GDM1 (cell line): ENCODE data around the gene ELK4.
"Not testable (repeated sequence)": the region's sequence is repeated elsewhere in the genome, so short reads cannot be mapped to it uniquely, and the experiment has no call there.

Source experiments
- DNase-seq: peaks from one replicate; lab custom pipeline; 2025; lab: John Stamatoyannopoulos, UW

ELK4 gene

GRCh38 chr1:205664399-205665017, 32.7 kb upstream of the ELK4 start:
- no peak for DNase-seq

- no peak for DNase-seq
Measured at GRCh38 chr1:205663286-205663936, 31.6 kb upstream of the ELK4 start.

- no peak for DNase-seq
Measured at GRCh38 chr1:205662791-205663190, 31.0 kb upstream of the ELK4 start.

DNA sequence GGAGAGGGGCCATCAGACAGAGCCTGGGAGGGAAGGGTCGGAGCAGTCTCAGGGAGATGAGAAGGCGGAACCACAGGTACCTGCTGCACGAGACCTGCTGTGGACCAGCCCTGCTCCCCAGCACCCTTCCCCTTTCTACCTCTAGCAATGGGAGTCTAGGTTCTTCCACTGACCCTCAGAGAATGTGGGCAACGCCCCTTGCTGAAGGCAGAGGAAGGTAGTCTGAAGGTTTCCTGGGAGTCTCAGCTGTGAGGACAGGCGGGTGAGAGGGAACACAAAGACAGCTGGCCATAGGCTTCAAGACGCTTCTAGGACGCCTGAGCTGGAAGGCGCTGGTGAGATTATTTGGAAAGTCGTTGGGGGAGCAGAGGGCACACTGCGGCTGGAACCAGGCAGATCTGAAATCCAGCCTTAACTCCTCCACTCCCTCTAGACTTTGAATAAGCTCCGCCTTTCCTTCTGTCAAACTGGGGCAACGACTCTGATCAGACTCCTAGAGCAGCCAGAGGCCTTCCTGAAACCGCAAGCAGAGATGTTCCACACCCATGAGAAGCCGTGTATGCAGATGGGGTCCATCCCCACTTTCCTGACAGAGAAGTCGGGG, 30.4 kb upstream of the ELK4 start:
- DNase-seq, result no peak

- no peak for DNase-seq
Measured at GRCh38 chr1:205661429-205662134, 29.8 kb upstream of the ELK4 start.

GRCh38 chr1:205660361-205660760, 28.6 kb upstream of the ELK4 start:
- no peak for DNase-seq

DNA sequence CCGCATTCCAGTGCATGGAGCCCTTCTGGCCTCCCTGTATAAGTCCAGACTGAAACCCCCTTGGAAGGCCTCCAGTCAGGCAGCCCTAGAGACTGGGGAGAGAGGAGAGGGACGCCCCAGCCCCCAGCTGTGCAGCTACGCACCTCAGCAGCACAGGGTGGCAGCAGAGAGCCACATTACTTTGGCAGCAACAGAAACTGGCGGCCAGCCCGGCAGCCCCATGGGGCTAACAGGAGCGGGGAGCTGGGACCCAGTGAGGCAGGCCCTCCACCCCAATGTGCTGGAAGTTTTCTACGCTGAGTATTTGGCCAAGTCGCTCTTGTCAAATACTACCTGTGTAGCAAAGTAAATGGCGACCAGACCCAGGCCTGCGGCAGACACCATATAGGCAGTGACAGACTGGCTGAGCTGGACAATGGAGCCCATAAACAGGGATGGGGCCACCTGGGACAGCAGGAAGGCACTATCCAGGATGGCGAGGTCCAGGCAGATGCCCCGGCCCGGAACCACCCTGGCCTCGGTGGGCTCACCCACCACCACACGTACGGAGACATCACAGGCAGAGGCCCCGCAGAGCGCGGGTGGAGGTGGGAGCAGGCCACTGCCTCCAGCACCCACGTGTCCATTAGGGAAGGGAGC, 27.3 kb upstream of the ELK4 start:
- peak; percentile 55 for DNase-seq

DNA sequence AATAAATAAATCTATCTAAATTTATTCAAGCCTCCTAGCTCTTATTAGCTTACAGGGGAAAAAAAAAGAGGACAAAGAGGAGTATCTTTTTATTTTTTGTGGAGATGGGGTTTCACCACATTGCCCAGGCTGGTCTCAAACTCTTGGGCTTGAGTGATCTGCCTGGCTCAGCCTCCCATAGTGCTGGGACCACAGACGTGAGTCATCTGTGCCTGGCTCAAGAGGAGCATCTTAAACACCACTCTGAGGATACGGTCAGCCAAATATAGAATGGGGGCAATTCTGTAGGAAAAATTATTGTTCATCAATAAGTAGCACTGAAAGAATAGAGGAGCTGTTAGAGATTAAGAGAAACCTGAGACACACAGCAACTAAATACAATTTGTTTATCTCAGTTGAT, 24.4 kb upstream of the ELK4 start:
- no peak for DNase-seq

DNA sequence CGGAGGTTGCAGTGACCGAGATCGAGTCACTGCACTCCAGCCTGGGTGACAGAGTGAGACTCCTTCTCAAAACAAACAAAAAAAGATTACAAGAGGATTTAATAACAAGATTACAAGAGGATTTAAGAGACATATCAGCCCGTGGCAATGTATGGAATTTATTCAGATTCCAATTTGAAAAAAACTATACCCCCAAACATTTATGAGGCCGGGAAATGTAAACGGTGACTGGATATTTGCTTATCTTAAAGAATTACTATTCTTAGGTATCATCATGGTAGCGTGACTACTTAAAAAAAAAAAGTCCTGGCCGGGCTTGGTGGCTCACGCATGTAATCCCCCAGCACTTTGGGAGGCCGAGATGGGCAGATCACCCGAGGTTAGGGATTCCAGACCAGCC, 21.2 kb upstream of the ELK4 start:
- no peak for DNase-seq

DNA sequence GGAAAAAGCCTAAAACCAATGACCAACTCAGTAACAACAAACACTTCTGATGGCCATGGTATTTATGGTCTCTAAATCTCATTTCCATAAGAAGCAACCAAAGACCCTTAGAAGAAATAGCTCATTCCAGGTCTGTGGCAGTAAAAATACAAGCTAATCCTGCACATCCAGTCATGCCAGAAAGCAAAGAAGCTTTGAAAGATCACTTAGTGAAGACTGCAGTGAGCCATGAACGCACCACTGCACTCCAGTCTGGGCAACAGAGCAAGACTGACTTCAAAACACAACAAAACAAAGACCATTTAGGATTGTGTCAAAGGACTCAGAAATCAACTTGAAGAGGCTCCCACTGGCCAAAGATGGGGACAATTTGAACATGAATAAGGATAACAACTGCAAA, 18.4 kb upstream of the ELK4 start:
- no peak for DNase-seq

GRCh38 chr1:205645519-205645918, 13.7 kb upstream of the ELK4 start:
- DNase-seq, result no peak

DNA sequence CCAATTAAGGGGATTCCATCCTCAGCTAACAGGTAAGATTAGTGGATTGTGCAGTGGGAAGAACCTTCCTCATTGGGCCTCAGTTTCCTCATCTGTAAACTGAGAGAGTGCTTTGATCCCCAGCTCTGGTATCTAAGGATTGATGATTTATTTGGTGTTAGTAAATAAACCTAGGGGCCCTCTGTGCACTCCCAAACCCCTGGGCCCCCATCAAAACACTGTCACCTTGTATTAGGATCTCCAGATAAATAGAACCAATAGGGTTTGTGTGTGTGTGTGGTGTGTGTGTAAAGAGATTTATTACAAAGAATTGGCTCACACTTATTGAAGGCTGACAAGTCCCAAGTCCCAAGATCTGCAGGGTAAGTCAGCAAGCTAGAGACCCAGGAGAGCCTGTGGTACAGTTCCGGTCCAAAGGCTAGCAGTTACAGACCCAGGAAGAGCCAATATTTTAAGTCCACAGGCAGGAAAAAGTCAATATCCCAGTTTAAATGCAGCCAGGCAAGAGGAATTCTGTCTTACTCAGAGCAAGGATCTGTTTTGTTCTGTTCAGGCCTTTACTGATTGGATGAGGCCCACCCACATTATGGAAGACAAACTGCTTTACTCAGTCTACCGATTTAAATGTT, 11.0 kb upstream of the ELK4 start:
- no peak for DNase-seq

- no peak for DNase-seq
Measured at GRCh38 chr1:205639567-205639966, 7.8 kb upstream of the ELK4 start.

- no peak for DNase-seq
Measured at GRCh38 chr1:205637854-205638468, 6.2 kb upstream of the ELK4 start.

DNA sequence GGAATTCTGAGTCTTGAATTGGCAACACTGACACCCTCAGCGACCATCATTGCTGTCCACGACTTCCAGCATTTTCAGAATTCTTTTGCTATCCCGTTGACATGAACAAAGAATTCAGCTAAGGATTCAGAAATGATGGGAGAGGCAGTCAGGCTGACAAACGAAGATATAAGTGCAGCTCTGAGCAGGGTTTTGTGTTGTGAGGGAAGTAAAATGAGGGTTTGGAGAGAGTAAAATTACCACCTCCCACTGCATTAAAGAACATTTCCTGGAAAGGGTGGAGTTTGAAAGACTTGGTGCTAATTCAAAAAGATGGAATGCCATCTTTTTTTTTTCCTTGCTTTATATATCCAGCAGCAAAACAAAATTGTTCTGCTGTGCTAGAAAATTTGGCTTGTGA, 4.9 kb upstream of the ELK4 start:
- no peak for DNase-seq

DNA sequence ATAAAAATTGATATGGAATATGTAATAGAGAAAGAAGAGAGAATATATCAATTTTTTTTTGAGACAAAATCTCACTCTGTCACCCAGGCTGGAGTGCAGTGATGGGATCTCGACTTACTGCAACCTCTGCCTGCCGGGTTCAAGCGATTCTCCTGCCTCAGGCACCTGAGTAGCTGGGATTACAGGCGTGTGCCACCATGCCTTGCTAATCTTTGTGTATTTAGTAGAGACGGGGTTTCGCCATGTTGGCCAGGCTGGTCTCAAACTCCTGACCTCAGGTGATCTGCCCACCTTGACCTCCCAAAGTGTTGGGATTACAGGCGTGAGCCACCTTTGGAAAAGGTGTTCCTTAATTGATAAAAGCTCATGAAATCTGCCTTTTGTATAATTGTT, 4.3 kb upstream of the ELK4 start:
- not testable (repeated sequence) for DNase-seq

DNA sequence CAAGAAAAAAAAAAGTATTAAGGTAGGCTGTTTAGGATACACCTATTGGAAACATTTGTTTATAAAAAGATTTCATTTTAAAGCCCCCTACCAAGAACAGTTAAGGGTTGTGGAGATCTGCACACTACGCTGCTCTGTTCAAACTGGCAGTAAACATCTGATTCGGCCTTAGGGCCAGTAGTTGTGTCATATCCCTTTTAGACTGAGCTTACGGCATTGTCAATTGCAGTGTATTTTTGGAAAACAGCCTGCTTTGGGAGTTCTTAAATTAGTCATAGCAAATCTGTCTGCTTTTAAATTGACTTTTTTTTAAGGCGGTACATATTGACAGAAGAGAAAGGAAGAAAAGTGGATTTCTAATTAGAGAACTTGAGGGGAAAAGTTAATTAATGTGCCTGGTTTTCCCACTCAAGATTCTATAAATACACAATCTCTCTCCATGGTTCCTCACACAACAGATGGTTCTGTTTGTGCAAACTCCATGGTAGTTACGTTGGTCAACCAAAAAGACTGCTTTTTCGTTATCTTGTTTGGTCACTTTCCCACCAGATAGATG, 1.7 kb upstream of the ELK4 start:
- no peak for DNase-seq

DNA sequence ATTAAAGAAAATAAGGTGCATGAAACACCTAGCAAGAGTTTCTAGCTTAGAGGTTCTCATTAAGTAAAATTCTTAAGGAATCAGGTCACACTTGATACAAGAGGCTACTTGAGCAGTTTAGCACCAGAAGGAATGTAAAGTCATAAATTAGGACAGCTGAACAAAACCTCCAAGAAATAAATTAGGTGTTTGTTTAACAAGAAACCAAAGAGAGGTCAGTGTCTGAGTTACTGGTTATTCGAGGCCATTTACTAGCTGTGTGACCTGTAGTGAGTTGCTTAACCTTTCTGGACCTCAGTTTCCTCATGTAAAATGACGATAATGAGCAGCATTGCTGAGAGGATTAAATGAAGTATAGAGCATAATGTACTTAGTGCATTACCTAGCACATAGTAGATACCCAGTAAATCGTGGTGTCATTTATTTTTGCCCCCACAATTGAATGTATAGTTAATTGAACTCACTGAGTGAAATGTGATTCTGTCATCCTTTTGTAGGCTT, 908 bp upstream of the ELK4 start:
- no peak for DNase-seq

DNA sequence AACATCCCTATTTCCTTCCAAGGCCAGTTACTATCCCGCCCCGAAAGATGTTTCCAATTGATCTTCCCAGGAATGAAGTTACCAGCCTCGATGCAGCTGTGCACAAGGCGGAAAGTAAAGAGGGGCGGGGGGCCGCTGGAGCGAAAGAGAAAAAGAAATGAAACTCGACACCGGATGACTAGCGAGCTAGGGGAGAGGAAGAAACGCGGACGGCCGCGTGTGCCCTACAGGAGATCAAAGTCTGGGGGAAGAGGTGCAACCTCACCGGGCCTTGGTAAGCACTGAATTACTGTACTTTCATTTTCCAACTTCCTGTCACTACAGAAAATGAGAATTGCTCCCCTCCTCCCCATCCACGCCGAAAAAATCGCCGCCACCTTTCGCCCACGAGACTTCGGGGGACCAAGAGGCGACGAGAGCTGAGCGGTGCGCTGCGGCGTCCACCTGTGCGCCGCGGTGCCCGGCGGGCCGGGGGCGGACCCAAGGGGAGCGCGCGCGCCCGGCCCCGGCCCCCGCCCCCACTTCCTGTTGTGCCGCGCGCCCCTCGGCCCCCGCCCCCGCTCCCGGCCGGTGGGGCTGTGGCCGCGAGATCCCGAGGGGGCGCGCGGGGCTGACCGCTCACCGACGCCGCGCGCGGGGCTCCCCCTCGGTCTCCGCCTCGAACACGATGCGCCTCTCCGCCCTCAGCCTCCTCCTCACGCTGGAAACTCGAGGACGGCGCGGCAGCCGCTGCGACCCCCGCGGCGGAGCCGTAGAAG, 622 bp downstream of the ELK4 start:
- DNase-seq, result peak; percentile 71

DNA sequence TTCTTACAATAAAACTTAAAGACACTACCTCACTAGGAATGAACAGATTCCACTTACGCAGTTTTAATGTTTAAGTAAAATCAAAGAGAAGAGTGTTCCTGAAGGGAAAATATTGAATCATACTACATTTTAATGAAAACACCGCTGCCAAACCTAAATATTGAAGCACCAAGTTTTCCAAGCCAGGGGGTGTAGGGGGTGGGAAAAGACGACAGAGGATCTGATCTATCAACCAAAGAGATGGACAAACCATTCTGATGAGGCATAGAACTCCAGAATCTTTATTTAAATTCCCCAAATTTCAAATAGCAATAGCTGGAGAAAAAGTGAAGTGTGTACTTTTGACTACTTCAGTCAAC, 1.2 kb downstream of the ELK4 start:
- DNase-seq, result no peak

GRCh38 chr1:205630241-205630640, 1.6 kb downstream of the ELK4 start:
- no peak for DNase-seq
